Ovary (tissue), 9 donors: ENCODE measurements around the gene LGALS8. TPM values are rescaled to one million over a fixed set of nuclear protein-coding genes. Genes with fewer than 3 reads are reported as not detected.

Source experiments
- DNase-seq, 5 donors: peaks; one replicate each; pipeline ENCODE4 v3.0.0-alpha.2; 2019 to 2020
- H3K27ac ChIP-seq, 2 donors: fragments of 200-600 bp; one replicate each; pipeline versions ENCODE4 v1.5.1 to v1.8.0; 2019 to 2022
- H3K27me3 ChIP-seq: fragments of 200-600 bp; one replicate; pipeline ENCODE4 v1.8.0; 2022
- H3K36me3 ChIP-seq: fragments of 200-600 bp; sonication (generic); one replicate; pipeline ENCODE4 v1.5.1; 2019
- H3K4me1 ChIP-seq: one replicate; pipeline ENCODE4 v1.8.1; 2013; ENCODE audit warnings: mild to moderate bottlenecking, moderate library complexity; ENCODE audit not compliant: insufficient read depth
- H3K4me3 ChIP-seq: fragments of 200-600 bp; sonication (generic); one replicate; pipeline ENCODE4 v1.5.1; 2017
- H3K9me3 ChIP-seq, 2 donors: fragments of 200-600 bp in 1 of 2; sonication (generic) in 1 of 2; one replicate each; pipeline versions ENCODE4 v1.5.1 to v1.8.1; 2013 to 2019; ENCODE audit warnings: mild to moderate bottlenecking in 1 of 2, moderate library complexity in 1 of 2
- CTCF ChIP-seq, 3 donors: fragments of 450-650 bp in 2 of 3; fragments of 200-600 bp in 1 of 3; IDR thresholded peaks; one replicate each; pipeline versions ENCODE4 v1.5.1 to v1.8.0; 2016 to 2022; ENCODE audit warnings: antibody characterized with exemption in 3 of 3, mild to moderate bottlenecking in 1 of 3
- EP300 ChIP-seq: sonication (generic); formaldehyde crosslinking; IDR thresholded peaks from one replicate; pipeline ENCODE4 v1.6.1; 2017; ENCODE audit warnings: antibody characterized with exemption
- POLR2A ChIP-seq: fragments of 450-650 bp; IDR thresholded peaks from one replicate; pipeline ENCODE4 v1.6.1; 2017; ENCODE audit warnings: antibody characterized with exemption, mild to moderate bottlenecking, moderate library complexity
- WGBS, 3 donors: extraction: QIAGEN DNeasy Blood & Tissue Kit in 1 of 3; methylation state at CpG; one replicate each; pipeline versions ENCODE4 v1.1.5 to v1.1.7; 2013 to 2017; 5-methylcytosine and 5-hydroxymethylcytosine counted together
- intact Hi-C, 4 donors: fragments of 100-400 bp; cut with DNase I; formaldehyde crosslinking; loops; one replicate each; pipeline versions ENCODE4 v1.11.0 to v1.15.1; 2022 to 2023
- polyA plus RNA-seq, 2 donors: library from polyadenylated mRNA; stranded (reverse); fragments of 200-250 nt in 1 of 2; fragments of 350-450 nt in 1 of 2; fragmentation: Illumina TruSeq in 1 of 2; extraction: RNeasy Lipid Tissue Mini Kit (QIAGEN cat#74804) in 1 of 2; gene quantifications; one replicate each; pipeline ENCODE4 v1.2.3, GENCODE V29; 2013 to 2014
- total RNA-seq, 7 donors: library from RNA; depleted of rRNA in 2 of 7; stranded (reverse); fragments of >200 nt in 2 of 7; fragmentation: NEBNext Ultra II Directional in 3 of 7; extraction: Animal tissue kit (Norgen Biotek cat#: 25700) in 3 of 7; gene quantifications; one replicate each; pipeline versions ENCODE4 v1.1.0 to v1.2.4, GENCODE V29; 2016 to 2023
- donor health status: DM: no; HTN: no; CAD: no; lungs with moderate emphysema.
- donor health status: DM: no; HTN: no; CAD: no.
- donor health status: Bipolar disorder and iron deficiency.
- donor health status: DM: yes; HTN: yes; CAD: no.
- donor health status: DM: no; HTN: no; CAD: no.
- donor health status: DM: yes; HTN: yes; CAD: no.

LGALS8 gene
- total and polyA plus RNA-seq, 9 donors = 23.7 to 91.2 (median 44.5) TPM

- no peak for TF ChIP-seq EP300
- TF ChIP-seq POLR2A = no peak
- no peak for TF ChIP-seq CTCF (IDR thresholded peaks at IDR 0.05)
- Histone ChIP-seq H3K27ac (no peak overlapping the region), H3K4me3 (no peak overlapping the region), H3K36me3 (no peaks in the 10 kb centered on the region), H3K9me3 (no peaks in the 10 kb centered on the region), H3K4me1 (no peaks in the 10 kb centered on the region), H3K27me3 (no peaks in the 10 kb centered on the region)
- intact Hi-C loops = no loop called here
- no peak for DNase-seq
- 82 to 84% (median 84%) methylated on average over 13 of the region's 13 CpGs for WGBS, 3 donors
Measured at GRCh38 chr1:236550961-236551851, 27.4 kb downstream of the LGALS8 start.

- no peak for DNase-seq
- intact Hi-C loops = no loop called here
- Histone ChIP-seq H3K9me3 (no peaks in the 10 kb centered on the region), H3K27ac (no peak overlapping the region), H3K4me1 (no peaks in the 10 kb centered on the region), H3K27me3 (no peaks in the 10 kb centered on the region), H3K4me3 (no peak overlapping the region), H3K36me3 (no peaks in the 10 kb centered on the region)
- 87 to 88% (median 87%) methylated on average over 6 of the region's 6 CpGs for WGBS, 3 donors
- TF ChIP-seq CTCF (IDR thresholded peaks at IDR 0.05) = no peak
- no peak for TF ChIP-seq POLR2A
- no peak for TF ChIP-seq EP300
Measured at GRCh38 chr1:236552096-236552495, 28.3 kb downstream of the LGALS8 start.

GRCh38 chr1:236552901-236553300 is 29.1 kb downstream of the LGALS8 start:
- no peak for DNase-seq
- TF ChIP-seq POLR2A (no peak), EP300 (no peak)
- no peaks in the 10 kb centered on the region for H3K9me3 ChIP-seq
- 24 to 44% (median 33%) methylated on average over 1 of the region's 1 CpG for WGBS, 3 donors
- H3K4me3 ChIP-seq = no peak overlapping the region
- no peaks in the 10 kb centered on the region for H3K36me3 ChIP-seq
- no peaks in the 10 kb centered on the region for H3K4me1 ChIP-seq
- intact Hi-C loops = no loop called here
- H3K27ac ChIP-seq = no peak overlapping the region
- no peaks in the 10 kb centered on the region for H3K27me3 ChIP-seq

GRCh38 chr1:236553370-236553769 is 29.6 kb downstream of the LGALS8 start:
- intact Hi-C loops = no loop called here
- no peak for DNase-seq
- TF ChIP-seq CTCF (IDR thresholded peaks at IDR 0.05) (no peak), EP300 (no peak), POLR2A (no peak)
- Histone ChIP-seq H3K36me3 (no peaks in the 10 kb centered on the region), H3K4me1 (no peaks in the 10 kb centered on the region), H3K27ac (no peak overlapping the region), H3K9me3 (no peaks in the 10 kb centered on the region), H3K4me3 (no peak overlapping the region), H3K27me3 (no peaks in the 10 kb centered on the region)
- WGBS, 3 donors = 79 to 83% (median 80%) methylated on average over 8 of the region's 8 CpGs

- no peaks in the 10 kb centered on the region for H3K9me3 ChIP-seq
- no peak for TF ChIP-seq CTCF (IDR thresholded peaks at IDR 0.05)
- TF ChIP-seq POLR2A = no peak
- no peak for TF ChIP-seq EP300
- no peak overlapping the region for H3K27ac ChIP-seq
- H3K4me3 ChIP-seq = no peak overlapping the region
- no peaks in the 10 kb centered on the region for H3K4me1 ChIP-seq
- H3K36me3 ChIP-seq = no peaks in the 10 kb centered on the region
- intact Hi-C loops = no loop called here
- no peak for DNase-seq
- WGBS, 3 donors = 91 to 93% (median 92%) methylated on average over 7 of the region's 7 CpGs
- no peaks in the 10 kb centered on the region for H3K27me3 ChIP-seq
Measured at GRCh38 chr1:236556606-236557005, 32.8 kb downstream of the LGALS8 start.
